Measurements from ENCODE around the gene SAFB.
"Not testable (repeated sequence)": the region's sequence is repeated elsewhere in the genome, so short reads cannot be mapped to it uniquely, and the experiment has no call there.

GRCh38 chr19:5688262-5688881 lies 65.5 kb downstream of the SAFB start:
- TF ChIP-seq CTCF (conservative IDR thresholded peaks at IDR 0.05; ENCODE audit: low read depth, low read length); POLR2A (IDR thresholded peaks at IDR 0.05; ENCODE audit: low read depth, low read length): not testable (repeated sequence)
